ENCODE results near the gene SERPINE1.
"Not testable (repeated sequence)": the region's sequence is repeated elsewhere in the genome, so short reads cannot be mapped to it uniquely, and the experiment has no call there.

The SERPINE1 gene

GRCh38 chr7:101103701-101104100, 23.2 kb upstream of the SERPINE1 start:
- DNase-seq = not testable (repeated sequence)

- no peak for DNase-seq
Measured at GRCh38 chr7:101104193-101104713, 22.7 kb upstream of the SERPINE1 start.

- DNase-seq = no peak
Measured at GRCh38 chr7:101104799-101105198, 22.1 kb upstream of the SERPINE1 start.

- DNase-seq = not testable (repeated sequence)
Measured at GRCh38 chr7:101105248-101105647, 21.7 kb upstream of the SERPINE1 start.

GRCh38 chr7:101106386-101106785, 20.5 kb upstream of the SERPINE1 start:
- no peak for DNase-seq

- no peak for DNase-seq
Measured at GRCh38 chr7:101108330-101108857, 18.5 kb upstream of the SERPINE1 start.

- DNase-seq = no peak
Measured at GRCh38 chr7:101108961-101109360, 17.9 kb upstream of the SERPINE1 start.

- no peak for DNase-seq
Measured at GRCh38 chr7:101109368-101109767, 17.5 kb upstream of the SERPINE1 start.

GRCh38 chr7:101111261-101111660, 15.6 kb upstream of the SERPINE1 start:
- no peak for DNase-seq

GRCh38 chr7:101112233-101112632, 14.7 kb upstream of the SERPINE1 start:
- peak; percentile 86 for DNase-seq

- DNase-seq = not testable (repeated sequence)
Measured at GRCh38 chr7:101113140-101113539, 13.8 kb upstream of the SERPINE1 start.

- DNase-seq = no peak
Measured at GRCh38 chr7:101113836-101114235, 13.1 kb upstream of the SERPINE1 start.

- DNase-seq = peak; percentile 62
Measured at GRCh38 chr7:101114492-101114891, 12.4 kb upstream of the SERPINE1 start.

GRCh38 chr7:101115215-101115614, 11.7 kb upstream of the SERPINE1 start:
- DNase-seq = no peak

- peak; percentile 60 for DNase-seq
Measured at GRCh38 chr7:101116898-101117297, 10.0 kb upstream of the SERPINE1 start.

GRCh38 chr7:101118856-101119255, 8.0 kb upstream of the SERPINE1 start:
- no peak for DNase-seq

GRCh38 chr7:101119876-101120275, 7.0 kb upstream of the SERPINE1 start:
- no peak for DNase-seq

GRCh38 chr7:101120315-101120714, 6.6 kb upstream of the SERPINE1 start:
- peak; percentile 18 for DNase-seq

- DNase-seq = not testable (repeated sequence)
Measured at GRCh38 chr7:101121631-101121990, 5.3 kb upstream of the SERPINE1 start.

- DNase-seq = peak; percentile 100
Measured at GRCh38 chr7:101121991-101122932, 4.6 kb upstream of the SERPINE1 start.

GRCh38 chr7:101122933-101123702, 3.8 kb upstream of the SERPINE1 start:
- DNase-seq = no peak

- DNase-seq = no peak
Measured at GRCh38 chr7:101123703-101124068, 3.2 kb upstream of the SERPINE1 start.

- peak; percentile 79 for DNase-seq
Measured at GRCh38 chr7:101124376-101125056, 2.4 kb upstream of the SERPINE1 start.

Measured in EL (cell line).